MM.1S (cell line): ENCODE measurements around the gene KCNJ1.

Source experiments
- DNase-seq: peaks from one replicate; pipeline ENCODE4 v3.0.0-alpha.2; 2015
- H2AFZ ChIP-seq: fragments of 300-600 bp; sonication (generic); 2 replicates; pipeline ENCODE4 v1.6.0; 2016; ENCODE audit warnings: antibody characterized with exemption, low read length
- H3F3A ChIP-seq: fragments of 300-600 bp; sonication (generic); 2 replicates; pipeline ENCODE4 v1.6.1; 2016; ENCODE audit warnings: mild to moderate bottlenecking, antibody characterized with exemption, low read length, moderate library complexity, mixed read lengths; ENCODE audit not compliant: insufficient read depth
- H3K27ac ChIP-seq: fragments of 300-600 bp; sonication (generic); 2 replicates; pipeline ENCODE4 v1.5.1; 2016; ENCODE audit warnings: mild to moderate bottlenecking, low read length
- H3K27me3 ChIP-seq: fragments of 300-600 bp; sonication (generic); replicated peaks from 2 replicates; pipeline ENCODE4 v1.6.0; 2016; ENCODE audit warnings: low read length; ENCODE audit not compliant: insufficient read depth
- H3K36me3 ChIP-seq: fragments of 300-600 bp; sonication (generic); replicated peaks from 2 replicates; pipeline ENCODE4 v1.6.1; 2016; ENCODE audit warnings: mild to moderate bottlenecking, low read length, mixed read lengths; ENCODE audit not compliant: insufficient read depth
- H3K4me1 ChIP-seq: fragments of 300-600 bp; sonication (generic); 2 replicates; pipeline ENCODE4 v1.6.1; 2016; ENCODE audit warnings: low read length, mixed read lengths
- H3K4me2 ChIP-seq: fragments of 300-600 bp; sonication (generic); 2 replicates; pipeline ENCODE4 v1.6.0; 2016; ENCODE audit warnings: low read depth, low read length
- H3K4me3 ChIP-seq: fragments of 300-600 bp; sonication (generic); 2 replicates; pipeline ENCODE4 v1.5.1; 2016; ENCODE audit warnings: low read length, mixed read lengths
- H3K79me2 ChIP-seq: fragments of 300-600 bp; sonication (generic); 2 replicates; pipeline ENCODE4 v1.6.1; 2016; ENCODE audit warnings: mixed run types, low read length, mixed read lengths
- H3K9ac ChIP-seq: fragments of 300-600 bp; sonication (generic); 2 replicates; pipeline ENCODE4 v1.6.1; 2016; ENCODE audit warnings: low read length, mixed read lengths
- H3K9me2 ChIP-seq: fragments of 300-600 bp; sonication (generic); replicated peaks from 2 replicates; pipeline ENCODE4 v1.6.1; 2016; ENCODE audit warnings: mild to moderate bottlenecking, low read length, mixed read lengths; ENCODE audit not compliant: insufficient read depth
- H3K9me3 ChIP-seq: fragments of 300-600 bp; sonication (generic); replicated peaks from 2 replicates; pipeline ENCODE4 v1.6.1; 2016; ENCODE audit warnings: mild to moderate bottlenecking, low read length, mixed read lengths; ENCODE audit not compliant: insufficient read depth
- H4K20me1 ChIP-seq: fragments of 300-600 bp; sonication (generic); 2 replicates; pipeline ENCODE4 v1.6.1; 2016; ENCODE audit warnings: mild to moderate bottlenecking, low read length, moderate library complexity, mixed read lengths; ENCODE audit not compliant: insufficient read depth
- CTCF ChIP-seq: fragments of 300-600 bp; sonication (generic); IDR thresholded peaks from 2 replicates; pipeline ENCODE4 v1.5.1; 2016; ENCODE audit warnings: antibody characterized with exemption, low read length, mixed read lengths
- EZH2 ChIP-seq: fragments of 300-600 bp; sonication (generic); optimal IDR thresholded peaks from 2 replicates; pipeline ENCODE3; 2017; ENCODE audit warnings: low read depth, mild to moderate bottlenecking, antibody characterized with exemption, low read length, mixed read lengths
- EZH2phosphoT487 ChIP-seq: fragments of 300-600 bp; sonication (generic); IDR thresholded peaks from 2 replicates; pipeline ENCODE4 v1.6.1; 2018; ENCODE audit warnings: antibody characterized with exemption, low read length

KCNJ1 gene

DNA sequence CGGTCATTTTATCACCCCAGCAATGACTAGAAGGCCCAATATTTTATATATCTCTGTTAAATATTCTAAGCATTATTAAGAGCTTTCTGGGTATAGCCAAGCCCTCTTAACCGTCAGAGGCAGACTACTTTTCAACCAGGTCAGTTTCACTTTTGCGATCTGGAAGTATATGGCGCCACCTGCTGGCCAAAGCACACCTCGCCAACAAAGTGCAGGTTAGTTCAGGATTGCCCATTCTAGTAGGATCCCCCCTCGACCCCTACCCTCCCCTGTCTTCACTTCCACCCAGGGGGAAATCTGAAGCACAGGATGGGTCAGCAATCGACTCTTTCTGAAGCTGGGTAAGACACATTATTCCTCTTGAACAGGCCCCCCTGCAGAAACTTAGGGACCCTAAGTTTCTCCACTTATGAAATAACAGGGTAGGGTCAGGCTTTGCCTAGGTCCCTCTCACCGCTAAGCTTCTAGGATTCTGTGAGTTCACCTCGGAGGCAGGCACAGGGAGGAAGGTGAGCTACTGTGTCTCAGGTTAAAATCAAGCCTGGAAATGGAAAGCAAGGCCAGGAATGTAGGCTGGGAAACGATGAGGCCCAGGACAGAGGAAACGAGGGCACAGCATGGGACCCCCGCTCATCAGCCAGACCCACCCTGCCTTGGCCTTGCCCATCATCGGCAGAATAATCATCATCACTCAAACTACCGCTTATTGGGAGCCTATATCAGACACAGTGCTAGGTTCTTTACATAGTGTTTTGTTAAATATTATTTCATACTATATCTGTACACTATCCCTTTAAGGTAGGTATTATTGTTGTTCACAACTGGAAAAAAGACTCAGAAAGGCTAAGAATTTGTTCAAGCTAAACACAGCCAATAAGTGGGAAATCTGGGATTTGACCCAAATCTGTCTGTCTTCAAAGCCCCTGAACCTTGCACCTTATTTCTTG lies 35.6 kb downstream of the KCNJ1 start:
- Histone ChIP-seq H3K4me3 (peak overlapping the region; percentile 38), H4K20me1 (no peaks in the 10 kb centered on the region), H3F3A (peaks cover 23% of the 10 kb centered on the region), H3K4me2 (peak overlapping the region; percentile 65), H3K9me2 (no peaks in the 10 kb centered on the region), H2AFZ (no peak overlapping the region), H3K9me3 (no peaks in the 10 kb centered on the region), H3K79me2 (no peaks in the 10 kb centered on the region; the same call in 1 of the 2 replicates), H3K9ac (peak overlapping the region; percentile 57), H3K4me1 (peaks cover 22% of the 10 kb centered on the region), H3K27me3 (no peaks in the 10 kb centered on the region), H3K36me3 (no peaks in the 10 kb centered on the region), H3K27ac (peak overlapping the region; percentile 86)
- peak; percentile 87 for DNase-seq
- peak; percentile 86 for TF ChIP-seq CTCF
- no peak for TF ChIP-seq EZH2phosphoT487

DNA sequence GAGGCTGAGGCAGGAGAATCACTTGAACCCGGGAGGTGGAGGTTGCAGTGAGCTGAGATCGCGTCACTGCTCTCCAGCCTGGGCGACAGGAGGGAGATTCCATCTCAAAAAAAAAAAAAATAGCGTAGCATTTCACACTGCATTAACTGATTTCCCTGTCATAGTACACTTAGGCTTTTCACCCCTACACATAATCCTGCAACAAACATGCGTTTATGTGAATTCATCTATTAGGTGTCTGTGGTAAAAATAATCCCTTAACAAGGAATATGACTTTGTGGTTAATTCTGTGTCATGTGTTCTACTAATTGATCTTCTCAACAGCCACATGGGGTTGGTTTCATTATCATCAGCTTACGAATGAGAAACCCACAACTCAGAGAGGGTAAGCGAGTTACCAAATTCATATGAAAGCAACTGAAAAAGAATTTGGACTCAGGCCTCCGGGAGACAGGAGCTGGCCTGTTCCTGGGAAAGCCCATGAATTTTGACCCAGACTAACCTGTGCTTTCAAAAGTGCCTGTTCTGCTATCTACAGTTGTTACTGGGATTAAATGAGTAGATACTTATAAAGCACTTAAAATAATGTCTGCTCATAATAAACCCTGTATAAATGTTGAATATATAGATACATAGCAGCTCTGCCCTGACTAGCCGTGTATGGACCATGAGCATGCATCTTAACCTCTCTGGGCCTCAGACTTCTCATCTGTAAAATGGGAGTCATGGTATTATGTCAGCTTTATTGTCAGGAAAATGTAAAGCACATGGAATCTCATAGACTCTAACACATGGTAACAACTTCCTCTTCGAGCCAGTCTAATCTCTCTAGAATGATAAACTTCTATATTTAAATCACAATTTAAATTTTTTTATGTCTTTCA lies 36.6 kb downstream of the KCNJ1 start:
- Histone ChIP-seq H3K9ac (peak overlapping the region; percentile 57), H4K20me1 (no peaks in the 10 kb centered on the region), H3K9me3 (no peaks in the 10 kb centered on the region), H3K4me2 (peak overlapping the region; percentile 65), H3K9me2 (no peaks in the 10 kb centered on the region), H3K4me3 (peak overlapping the region; percentile 38), H3F3A (peaks cover 23% of the 10 kb centered on the region), H2AFZ (no peak overlapping the region), H3K27me3 (no peaks in the 10 kb centered on the region), H3K27ac (peak overlapping the region; percentile 86), H3K4me1 (peaks cover 22% of the 10 kb centered on the region), H3K36me3 (no peaks in the 10 kb centered on the region), H3K79me2 (no peaks in the 10 kb centered on the region; the same call in 1 of the 2 replicates)
- peak; percentile 84 for DNase-seq
- TF ChIP-seq EZH2phosphoT487 (no peak), EZH2 (no peak), CTCF (no peak)

DNA sequence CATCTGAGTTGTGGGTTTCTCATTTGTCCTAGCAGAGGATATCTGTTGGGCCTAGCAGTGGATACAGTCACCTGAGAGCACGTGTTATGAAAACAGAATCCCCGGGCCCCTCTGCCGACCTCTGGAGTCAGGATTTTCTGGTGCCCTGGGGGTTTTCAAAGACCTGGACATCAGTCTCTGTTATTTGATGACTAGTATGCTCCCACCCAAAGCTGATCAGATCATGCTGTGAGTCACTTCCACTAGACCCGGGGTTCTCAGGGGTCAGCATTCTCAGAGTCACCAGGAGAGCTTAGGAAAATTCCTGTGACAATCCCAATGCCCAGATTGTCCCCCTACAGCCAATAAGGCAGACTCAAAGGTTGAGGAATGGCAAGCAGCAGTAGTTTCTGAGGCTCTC lies 38.7 kb downstream of the KCNJ1 start:
- TF ChIP-seq EZH2phosphoT487 (no peak), EZH2 (no peak), CTCF (no peak)
- no peak overlapping the region for H2AFZ ChIP-seq
- no peaks in the 10 kb centered on the region for H3K27me3 ChIP-seq

More for the DNA sequence above, 38.7 kb downstream of the KCNJ1 start:
- H3K9ac ChIP-seq = no peak overlapping the region
- H3K27ac ChIP-seq = no peak overlapping the region
- no peaks in the 10 kb centered on the region for H3K36me3 ChIP-seq
- no peak overlapping the region for H3K4me2 ChIP-seq
- H3K9me3 ChIP-seq = no peaks in the 10 kb centered on the region
- peaks cover 23% of the 10 kb centered on the region for H3F3A ChIP-seq
- H3K9me2 ChIP-seq = no peaks in the 10 kb centered on the region
- no peak overlapping the region for H3K4me3 ChIP-seq
- H4K20me1 ChIP-seq = no peaks in the 10 kb centered on the region
- no peak for DNase-seq
- H3K4me1 ChIP-seq = peaks cover 22% of the 10 kb centered on the region
- H3K79me2 ChIP-seq = no peaks in the 10 kb centered on the region; the same call in 1 of the 2 replicates
